B cell (primary cell): ENCODE data around the gene PPL. TPM values are rescaled to one million over a fixed set of nuclear protein-coding genes. Genes with fewer than 3 reads are reported as not detected.
"Not testable (repeated sequence)": the region's sequence is repeated elsewhere in the genome, so short reads cannot be mapped to it uniquely, and the experiment has no call there.

Source experiments
- ATAC-seq: fragments of 200-7000 bp; cut with Tn5 transposase; one replicate; pipeline ENCODE4 v1.10.0; 2021; ENCODE audit warnings: low read depth, mild to moderate bottlenecking, moderate number of reproducible peaks, moderate library complexity
- CTCF ChIA-PET: fragments of 350-600 bp; sonication (Branson Sonifier 250); formaldehyde crosslinking; loops from one replicate; lab custom pipeline; 2021; ENCODE audit warnings: antibody characterized with exemption, inconsistent platforms; lab: Charles Lee
- POLR2A ChIA-PET: fragments of 350-600 bp; sonication (Branson Sonifier 250); formaldehyde crosslinking; loops from one replicate; lab custom pipeline; 2021; ENCODE audit warnings: antibody characterized with exemption; lab: Charles Lee
- DNase-seq: peaks from one replicate; pipeline ENCODE4 v3.0.0; 2013
- H2AFZ ChIP-seq: 2 replicates; pipeline ENCODE4 v1.6.1; 2012; ENCODE audit warnings: mild to moderate bottlenecking, low read depth, low read length; ENCODE audit not compliant: insufficient read depth, poor library complexity, severe bottlenecking
- H3K27ac ChIP-seq, 2 donors: 1 replicate in 1 of 2; 2 replicates in 1 of 2; pipeline ENCODE4 v1.5.1; 2012 to 2013; ENCODE audit warnings: low read length in 2 of 2, mild to moderate bottlenecking in 2 of 2, moderate library complexity in 1 of 2
- H3K27me3 ChIP-seq, 4 experiments: fragments of 200-600 bp in 1 of 4; sonication (generic) in 1 of 4; replicated peaks in 1 of 4; 1 replicate in 2 of 4; 2 replicates in 2 of 4; pipeline versions ENCODE4 v1.6.1 to v1.7.0; 2013 to 2016; ENCODE audit warnings: low read length in 3 of 4, mild to moderate bottlenecking in 2 of 4, mixed read lengths in 1 of 4, moderate library complexity in 1 of 4; ENCODE audit not compliant: insufficient read depth in 4 of 4, control insufficient read depth in 3 of 4; ENCODE audit errors: control extremely low read depth in 1 of 4
- H3K36me3 ChIP-seq, 2 experiments: replicated peaks in 1 of 2; 1 replicate in 1 of 2; 2 replicates in 1 of 2; pipeline versions ENCODE4 v1.6.1 to v1.7.1; 2013; ENCODE audit warnings: low read length in 1 of 2; ENCODE audit not compliant: insufficient read depth in 2 of 2, control insufficient read depth in 1 of 2; ENCODE audit errors: control extremely low read depth in 1 of 2, extremely low read depth in 1 of 2
- H3K4me1 ChIP-seq, 2 donors: fragments of 200-600 bp in 1 of 2; sonication (generic) in 1 of 2; 1 replicate in 1 of 2; 2 replicates in 1 of 2; pipeline versions ENCODE4 v1.5.1 to v1.6.1; 2013 to 2017; ENCODE audit warnings: low read length in 2 of 2; ENCODE audit not compliant: control insufficient read depth in 2 of 2, insufficient read depth in 2 of 2
- H3K4me2 ChIP-seq: replicated peaks from 2 replicates; pipeline ENCODE3; 2012; ENCODE audit warnings: mild to moderate bottlenecking, low read depth, low read length; ENCODE audit not compliant: poor library complexity, severe bottlenecking
- H3K4me3 ChIP-seq, 5 experiments: fragments of 200-600 bp in 1 of 5; sonication (generic) in 1 of 5; 1 replicate in 3 of 5; 2 replicates in 2 of 5; pipeline versions ENCODE4 v1.5.1 to v1.7.0; 2011 to 2016; ENCODE audit warnings: low read length in 4 of 5, mild to moderate bottlenecking in 4 of 5, low read depth in 2 of 5, control low read depth in 1 of 5, moderate library complexity in 1 of 5; ENCODE audit not compliant: insufficient read depth in 1 of 5; ENCODE audit errors: control extremely low read depth in 1 of 5, extremely low read depth in 1 of 5
- H3K79me2 ChIP-seq: fragments of 200-600 bp; sonication (generic); one replicate; pipeline ENCODE4 v1.6.0; 2016; ENCODE audit warnings: low read length; ENCODE audit not compliant: control insufficient read depth, insufficient read depth
- H3K9ac ChIP-seq: fragments of 200-600 bp; sonication (generic); 2 replicates; pipeline ENCODE4 v1.6.1; 2017; ENCODE audit warnings: mild to moderate bottlenecking, low read length, moderate library complexity
- H3K9me3 ChIP-seq, 3 donors: one replicate each; pipeline versions ENCODE4 v1.6.1 to v1.7.1; 2013; ENCODE audit warnings: low read length in 2 of 3; ENCODE audit not compliant: control insufficient read depth in 2 of 3, insufficient read depth in 1 of 3; ENCODE audit errors: control extremely low read depth in 1 of 3
- H4K20me1 ChIP-seq: 2 replicates; pipeline ENCODE4 v1.6.0; 2012; ENCODE audit warnings: mild to moderate bottlenecking, low read length; ENCODE audit not compliant: insufficient read depth, control insufficient read depth, poor library complexity, severe bottlenecking
- H3K27ac Mint-ChIP-seq: one replicate; pipeline ENCODE4 v1.8.0; 2021; ENCODE audit warnings: mixed read lengths
- H3K27me3 Mint-ChIP-seq: one replicate; pipeline ENCODE4 v1.8.0; 2021; ENCODE audit warnings: mixed read lengths
- H3K4me1 Mint-ChIP-seq: one replicate; pipeline ENCODE4 v1.8.0; 2021; ENCODE audit warnings: mixed read lengths
- H3K4me3 Mint-ChIP-seq: one replicate; pipeline ENCODE4 v1.8.0; 2021; ENCODE audit warnings: mixed read lengths
- H3K9me3 Mint-ChIP-seq: one replicate; pipeline ENCODE4 v1.8.0; 2022; ENCODE audit warnings: mixed read lengths; ENCODE audit not compliant: insufficient read depth
- CTCF ChIP-seq: fragments of 200-600 bp; IDR thresholded peaks from one replicate; pipeline ENCODE4 v1.8.0; 2022; ENCODE audit warnings: antibody characterized with exemption, mild to moderate bottlenecking
- EZH2 ChIP-seq: IDR thresholded peaks from 2 replicates; pipeline ENCODE4 v1.6.1; 2012; ENCODE audit warnings: borderline replicate concordance, low read depth, mild to moderate bottlenecking, moderate library complexity, low read length; ENCODE audit not compliant: insufficient read depth, poor library complexity, severe bottlenecking
- WGBS: methylation state at CpG from one replicate; pipeline ENCODE4 v1.1.5; 2013; ENCODE audit warnings: missing lambda C conversion rate; ENCODE audit not compliant: insufficient coverage; 5-methylcytosine and 5-hydroxymethylcytosine counted together
- intact Hi-C: fragments of 100-400 bp; cut with micrococcal nuclease; formaldehyde crosslinking; loops from one replicate; pipeline ENCODE4 v1.10.0; 2022
- polyA plus RNA-seq: library from polyadenylated mRNA; depleted of rRNA; stranded (reverse); fragments of >200 nt; gene quantifications from 2 replicates; pipeline ENCODE4 v1.2.3, GENCODE V29; 2012
- total RNA-seq, 2 donors: library from RNA; stranded (reverse); fragments of 120-200 nt in 1 of 2; gene quantifications; 1 replicate in 1 of 2; 2 replicates in 1 of 2; pipeline versions ENCODE4 v1.2.3 to v1.2.4, GENCODE V29; 2013 to 2022

Gene PPL
- total and polyA plus RNA-seq, 2 donors (not counting 1 experiment from before 2014, with no cell fraction given) = not detected

GRCh38 chr16:4898811-4899473 lies 38.0 kb downstream of the PPL start:
- ATAC-seq (no peak), DNase-seq (no peak)
- ChIA-PET POLR2A (no interaction called here), CTCF (no interaction called here)
- H2AFZ ChIP-seq = no peak overlapping the region
- Mint-ChIP-seq H3K27ac (no peak overlapping the region), H3K4me1 (no peaks in the 10 kb centered on the region), H3K27me3 (peaks cover 22% of the 10 kb centered on the region), H3K4me3 (no peak overlapping the region), H3K9me3 (peaks cover 3% of the 10 kb centered on the region)
- H3K4me1 ChIP-seq = no peaks in the 10 kb centered on the region
- no peak overlapping the region for H3K4me2 ChIP-seq
- no peaks in the 10 kb centered on the region for H3K36me3 ChIP-seq
- H3K9me3 ChIP-seq = peaks cover 0 to 13% (median 4%) of the 10 kb centered on the region in 3 donors
- no peaks in the 10 kb centered on the region for H4K20me1 ChIP-seq
- TF ChIP-seq EZH2 = no peak
- TF ChIP-seq CTCF = no peak
- WGBS = 93% methylated on average over 28 of the region's 28 CpGs
- peaks cover 0 to 3% (median 0%) of the 10 kb centered on the region in 4 experiments for H3K27me3 ChIP-seq
- intact Hi-C loops = no loop called here
- H3K9ac ChIP-seq = no peak overlapping the region
- no peak overlapping the region for H3K27ac ChIP-seq
- no peaks in the 10 kb centered on the region for H3K79me2 ChIP-seq
- H3K4me3 ChIP-seq = no peak overlapping the region

GRCh38 chr16:4897328-4897727 lies 39.6 kb downstream of the PPL start:
- TF ChIP-seq CTCF (no peak), EZH2 (no peak)
- Mint-ChIP-seq H3K27ac (no peak overlapping the region), H3K4me1 (no peaks in the 10 kb centered on the region), H3K27me3 (peaks cover 16% of the 10 kb centered on the region), H3K9me3 (peaks cover 3% of the 10 kb centered on the region), H3K4me3 (no peak overlapping the region)
- H3K4me1 ChIP-seq = no peaks in the 10 kb centered on the region
- 93% methylated on average over 7 of the region's 7 CpGs for WGBS
- CTCF ChIA-PET = no interaction called here
- intact Hi-C loops = no loop called here
- POLR2A ChIA-PET = no interaction called here
- no peak overlapping the region for H2AFZ ChIP-seq
- H3K79me2 ChIP-seq = no peaks in the 10 kb centered on the region
- ATAC-seq (no peak), DNase-seq (no peak)
- H3K27ac ChIP-seq = no peak overlapping the region
- no peaks in the 10 kb centered on the region for H3K27me3 ChIP-seq
- H4K20me1 ChIP-seq = no peaks in the 10 kb centered on the region
- H3K36me3 ChIP-seq = no peaks in the 10 kb centered on the region
- H3K9me3 ChIP-seq = peaks cover 0 to 13% (median 4%) of the 10 kb centered on the region in 3 donors
- H3K4me3 ChIP-seq = no peak overlapping the region
- H3K9ac ChIP-seq = no peak overlapping the region
- no peak overlapping the region for H3K4me2 ChIP-seq

- H3K79me2 ChIP-seq, DNase-seq, H4K20me1 ChIP-seq, H3K4me1 Mint-ChIP-seq, CTCF ChIA-PET, ATAC-seq, H3K4me1 ChIP-seq, H3K4me3 Mint-ChIP-seq, intact Hi-C loops, H3K9me3 Mint-ChIP-seq, H3K4me2 ChIP-seq, H3K36me3 ChIP-seq, H3K4me3 ChIP-seq, H2AFZ ChIP-seq, H3K27me3 ChIP-seq, H3K9ac ChIP-seq, H3K27ac Mint-ChIP-seq, POLR2A ChIA-PET, H3K27ac ChIP-seq: not testable (repeated sequence)
- H3K9me3 ChIP-seq = peaks cover 0 to 13% (median 4%) of the 10 kb centered on the region in 3 donors
- peaks cover 16% of the 10 kb centered on the region for H3K27me3 Mint-ChIP-seq
- WGBS = 95% methylated on average over 3 of the region's 9 CpGs
Observed at GRCh38 chr16:4896761-4897160, 40.2 kb downstream of the PPL start.
